Ureter (tissue), 1 donor: Measurements from ENCODE around the gene XPNPEP3. TPM values are rescaled to one million over a fixed set of nuclear protein-coding genes. Genes with fewer than 3 reads are reported as not detected.
A peak's percentile ranks its signal among the peaks of the same experiment; 100 is the strongest.
"Not testable (repeated sequence)": the region's sequence is repeated elsewhere in the genome, so short reads cannot be mapped to it uniquely, and the experiment has no call there.

Experiments
- DNase-seq: peaks from one replicate; pipeline ENCODE4 v3.0.0-alpha.2; 2020; ENCODE audit warnings: low spot score
- total RNA-seq: library from RNA; stranded (reverse); gene quantifications from one replicate; pipeline ENCODE4 v1.2.4, GENCODE V29; 2023
- donor health status: DM: yes; HTN: yes; CAD: no.

Gene XPNPEP3
- total RNA-seq = 26.8 TPM

DNA sequence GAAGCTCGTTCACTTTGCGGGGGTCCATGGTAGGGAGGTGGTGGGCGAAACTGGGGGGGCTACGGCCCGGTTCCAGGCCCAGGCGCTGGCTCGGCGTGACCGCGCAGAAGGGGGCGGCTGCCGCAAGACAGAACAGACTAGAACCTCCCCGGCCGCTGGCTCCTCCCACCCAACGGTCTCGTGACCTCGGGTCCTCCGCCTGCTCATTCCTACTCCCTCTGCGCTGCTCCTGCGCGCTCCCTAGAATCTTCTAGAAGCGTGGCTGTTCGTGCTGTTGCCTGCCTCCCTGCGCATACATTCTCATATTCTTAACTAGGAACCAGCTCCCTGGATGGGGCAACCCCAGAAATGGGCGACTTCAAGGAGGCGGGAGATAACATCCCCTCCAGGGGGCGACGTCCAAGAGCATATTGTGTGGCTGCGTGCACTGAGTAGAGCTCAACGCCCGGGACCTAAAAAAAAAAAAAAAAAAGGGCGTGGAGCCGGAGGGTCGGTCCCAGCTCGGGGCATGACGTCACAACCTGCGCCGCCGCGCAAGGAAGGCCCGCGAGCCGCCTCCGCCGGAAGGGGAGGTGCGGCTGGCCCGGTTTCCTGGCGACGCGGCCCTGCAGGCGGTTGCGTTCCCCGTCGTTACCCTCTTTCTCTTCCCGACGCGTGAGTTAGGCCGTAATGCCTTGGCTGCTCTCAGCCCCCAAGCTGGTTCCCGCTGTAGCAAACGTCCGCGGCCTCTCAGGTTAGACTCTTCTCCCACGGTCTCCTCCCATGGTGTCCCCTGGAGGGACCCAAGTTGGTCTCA lies at the start of gene XPNPEP3, which contains the start of gene ST13:
Gene XPNPEP3, plus strand, starts transcription at position 636 of the 796 bp plus-strand sequence. Its CDS starts 34 bp downstream, at position 670.
Gene ST13, minus strand, starts transcription at position 127 of the 796 bp plus-strand sequence. Its CDS starts 99 bp downstream, at position 28.
- DNase-seq = peak; percentile 98

DNA sequence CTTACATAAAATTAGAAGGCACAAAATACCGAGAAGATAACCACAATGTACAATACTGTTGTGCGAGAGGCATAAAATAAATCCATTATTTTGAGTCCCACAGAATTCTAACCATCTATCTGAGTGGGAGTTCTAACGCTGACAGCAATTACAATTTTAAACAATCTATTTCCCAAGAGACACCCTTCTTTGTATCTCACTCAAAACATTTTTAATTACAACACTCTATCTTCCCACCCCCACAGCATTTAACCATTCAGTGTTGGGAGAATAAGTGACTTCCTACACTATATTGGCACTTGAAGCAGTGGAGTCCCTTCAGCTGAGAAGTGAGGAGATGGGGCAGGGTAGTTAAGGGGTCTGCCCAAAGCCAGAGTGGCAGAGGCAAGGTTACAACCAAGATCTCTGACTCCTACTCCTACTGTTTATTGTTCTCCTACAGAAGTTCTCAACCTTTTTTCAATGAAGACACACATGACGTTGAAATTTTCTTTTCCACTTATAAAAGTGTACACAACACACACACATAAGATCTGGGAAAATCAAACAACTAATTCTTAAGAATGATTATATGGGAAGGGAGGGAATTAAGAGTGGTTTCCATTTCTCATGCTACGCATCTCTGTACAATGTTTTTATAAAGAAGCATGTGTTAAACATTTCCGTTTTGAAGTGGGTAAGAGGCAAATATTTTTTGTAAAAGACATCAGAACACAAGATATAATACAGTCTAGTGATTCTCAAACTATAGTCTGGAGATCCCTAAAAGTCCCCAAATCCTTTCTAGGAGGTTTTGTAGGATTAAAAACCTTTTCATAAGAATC lies 48.7 kb upstream of the XPNPEP3 start:
- DNase-seq = no peak

DNA sequence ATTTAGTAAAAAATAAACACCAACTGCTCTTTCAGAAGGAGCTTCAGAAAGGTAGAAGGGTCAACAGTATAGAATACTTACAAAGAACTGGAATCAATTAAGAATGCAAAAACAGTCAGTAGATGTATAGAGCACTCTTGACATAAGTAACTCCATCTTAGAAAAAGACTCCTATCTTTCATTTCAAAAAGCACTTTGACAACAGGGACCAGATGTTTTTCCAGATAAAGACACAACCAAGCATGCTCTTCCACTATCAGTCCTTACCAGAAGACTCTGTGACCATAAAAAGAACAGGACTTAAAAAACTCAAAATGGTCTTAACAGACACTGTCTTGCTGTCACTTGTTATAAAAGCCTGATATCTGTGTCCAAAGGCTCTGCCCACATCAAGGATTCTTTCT lies 43.0 kb upstream of the XPNPEP3 start:
- no peak for DNase-seq

DNA sequence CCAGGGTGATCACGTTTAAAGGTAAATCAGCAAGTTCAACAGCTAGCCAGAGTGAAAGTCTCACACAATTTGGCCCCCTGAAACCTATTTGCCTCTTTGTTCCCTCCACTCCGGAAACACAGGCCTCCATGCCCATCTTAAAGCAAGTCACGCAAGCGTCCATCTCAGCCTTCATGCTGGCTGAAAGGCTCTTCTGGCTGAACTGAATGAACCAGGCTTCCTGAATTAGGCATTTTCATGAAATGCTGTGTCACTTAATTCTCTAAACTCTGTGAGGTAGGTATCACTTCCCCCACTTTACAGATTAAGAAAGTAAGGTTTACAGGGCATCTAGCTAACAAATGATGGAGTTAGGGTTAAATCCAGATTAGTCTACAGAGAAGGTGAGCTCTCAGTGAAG lies 39.2 kb upstream of the XPNPEP3 start:
- no peak for DNase-seq

DNA sequence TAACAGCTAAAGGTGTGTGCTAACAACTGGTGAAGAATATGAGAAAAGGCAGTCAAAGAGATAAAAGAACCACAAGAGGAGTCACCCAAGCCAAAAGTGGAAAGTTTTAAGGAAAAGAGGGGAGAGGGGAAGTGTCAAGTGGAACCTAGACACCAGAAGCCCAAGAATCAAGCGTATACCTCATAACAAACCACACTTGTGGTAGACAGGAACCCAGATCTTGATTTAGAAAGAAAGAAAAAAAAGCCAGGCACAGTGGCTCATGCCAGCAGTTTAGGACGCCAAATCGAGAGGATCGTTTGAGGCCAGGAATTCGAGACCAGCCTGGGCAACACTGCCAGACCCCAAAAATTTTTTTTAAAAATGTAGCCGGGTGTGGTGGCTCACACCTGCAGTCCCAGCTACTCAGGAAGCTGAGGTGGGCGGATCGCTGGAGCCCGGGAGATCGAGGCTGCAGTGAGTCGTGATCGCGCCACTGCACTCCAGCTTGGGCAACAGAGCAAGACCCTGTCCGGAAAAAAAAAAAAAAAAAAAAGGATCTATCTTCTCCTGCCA lies 38.7 kb upstream of the XPNPEP3 start:
- no peak for DNase-seq

DNA sequence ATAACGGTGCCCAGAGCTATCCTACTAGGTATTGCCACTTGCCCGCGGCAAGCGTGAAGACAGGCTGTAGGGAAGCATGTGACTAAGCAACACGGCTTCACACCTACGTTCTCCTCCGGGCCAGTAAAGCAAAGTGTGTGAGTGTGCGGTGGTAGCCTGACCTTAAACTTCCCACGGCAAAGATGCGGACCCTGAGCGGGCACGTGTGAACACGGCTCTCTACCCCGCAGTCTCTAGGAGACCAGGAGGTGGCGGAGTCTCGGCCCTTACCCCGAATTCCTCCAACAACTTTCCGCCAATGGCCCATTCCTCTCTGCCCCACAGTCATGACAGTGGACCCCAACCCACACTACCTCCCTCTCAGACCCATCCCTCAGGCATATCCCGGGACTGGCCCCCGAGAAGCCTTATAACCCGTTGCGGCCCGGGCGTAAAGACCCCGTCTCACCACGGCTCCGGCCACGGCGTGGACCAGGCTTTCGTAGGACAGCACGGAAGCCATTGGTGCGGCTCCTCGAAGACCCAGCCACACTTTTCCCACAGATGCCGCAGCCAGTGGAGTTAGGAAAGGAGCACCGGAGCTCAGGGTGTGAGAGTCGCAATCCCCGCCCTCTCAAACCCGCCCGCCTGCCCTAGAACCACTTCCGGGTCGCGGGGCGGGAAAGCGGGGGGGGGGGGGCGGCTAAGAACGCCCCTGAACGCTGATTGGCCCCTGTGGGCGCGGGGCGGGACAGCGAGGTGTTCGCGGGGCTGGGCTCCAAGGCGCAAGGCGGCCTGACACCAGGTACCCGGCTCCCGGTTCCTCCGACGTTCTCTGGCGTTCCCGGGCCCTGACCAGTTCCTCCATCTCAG lies 38.0 kb upstream of the XPNPEP3 start, which contains the start of gene SLC25A17:
Gene SLC25A17, minus strand, starts transcription at position 600 of the 852 bp plus-strand sequence. Its CDS starts 98 bp downstream, at position 502.
- DNase-seq = peak; percentile 88

DNA sequence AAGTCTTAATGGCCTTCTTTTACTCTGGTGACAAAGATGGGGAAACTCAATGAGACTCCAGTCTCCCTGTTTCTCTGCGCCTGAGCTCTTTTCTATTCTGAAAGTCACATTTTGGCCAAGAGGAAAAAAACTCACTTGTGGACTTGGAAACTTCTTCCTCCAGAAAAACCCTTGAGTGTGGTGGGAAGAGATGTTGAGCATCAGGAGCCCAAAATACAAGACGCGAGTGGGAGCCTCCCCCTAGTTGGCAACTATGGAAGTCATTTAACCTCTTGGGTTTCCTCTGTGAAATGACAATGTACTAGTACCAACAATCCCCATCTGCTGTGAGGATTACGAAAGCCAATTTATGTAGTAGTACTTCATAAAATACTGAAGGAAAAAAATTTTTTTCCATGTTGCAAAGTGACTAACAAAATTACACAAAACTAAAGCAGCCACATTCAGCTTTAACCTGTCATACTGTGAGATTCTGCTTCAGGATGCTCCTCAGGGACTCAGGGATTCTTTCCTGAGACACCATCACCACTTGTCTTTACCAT lies 37.3 kb upstream of the XPNPEP3 start:
- no peak for DNase-seq

DNA sequence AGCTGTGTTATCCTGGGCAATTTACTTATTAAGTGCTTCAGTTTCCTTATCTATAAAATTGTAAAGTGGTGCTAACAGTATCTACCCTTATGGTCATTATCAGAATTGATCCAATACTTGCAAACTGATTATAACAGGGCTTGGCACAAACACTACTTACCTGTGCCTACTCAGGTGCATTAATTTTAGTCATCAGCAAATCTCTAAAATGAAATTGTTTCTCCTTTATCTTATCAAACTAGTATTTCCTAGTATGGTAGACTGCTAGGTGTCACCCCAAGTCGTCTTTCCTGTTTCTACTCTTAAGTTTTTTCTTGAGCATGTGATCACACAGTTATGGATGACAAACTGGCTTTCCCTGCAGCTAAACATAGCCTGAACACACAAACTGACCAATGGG lies 33.5 kb upstream of the XPNPEP3 start:
- no peak for DNase-seq

DNA sequence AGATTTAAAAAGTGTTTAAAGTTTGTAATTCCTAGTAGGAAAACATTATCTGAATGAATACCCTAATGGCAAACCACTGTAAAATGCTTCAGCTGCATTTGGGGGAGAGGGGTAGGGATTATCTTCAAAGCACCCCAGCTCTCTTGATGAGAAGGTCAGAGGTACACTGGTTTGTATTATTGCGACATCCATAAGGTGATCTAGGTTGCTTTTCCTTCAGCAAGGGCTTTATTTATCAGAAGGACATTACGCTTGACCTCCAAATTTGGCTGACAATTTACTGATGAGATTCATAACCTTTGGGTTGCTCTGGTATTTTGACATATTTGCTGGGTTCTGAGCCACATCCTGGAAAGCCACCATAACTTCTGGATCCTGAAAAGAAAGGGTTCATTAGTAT lies 30.7 kb upstream of the XPNPEP3 start:
- not testable (repeated sequence) for DNase-seq

DNA sequence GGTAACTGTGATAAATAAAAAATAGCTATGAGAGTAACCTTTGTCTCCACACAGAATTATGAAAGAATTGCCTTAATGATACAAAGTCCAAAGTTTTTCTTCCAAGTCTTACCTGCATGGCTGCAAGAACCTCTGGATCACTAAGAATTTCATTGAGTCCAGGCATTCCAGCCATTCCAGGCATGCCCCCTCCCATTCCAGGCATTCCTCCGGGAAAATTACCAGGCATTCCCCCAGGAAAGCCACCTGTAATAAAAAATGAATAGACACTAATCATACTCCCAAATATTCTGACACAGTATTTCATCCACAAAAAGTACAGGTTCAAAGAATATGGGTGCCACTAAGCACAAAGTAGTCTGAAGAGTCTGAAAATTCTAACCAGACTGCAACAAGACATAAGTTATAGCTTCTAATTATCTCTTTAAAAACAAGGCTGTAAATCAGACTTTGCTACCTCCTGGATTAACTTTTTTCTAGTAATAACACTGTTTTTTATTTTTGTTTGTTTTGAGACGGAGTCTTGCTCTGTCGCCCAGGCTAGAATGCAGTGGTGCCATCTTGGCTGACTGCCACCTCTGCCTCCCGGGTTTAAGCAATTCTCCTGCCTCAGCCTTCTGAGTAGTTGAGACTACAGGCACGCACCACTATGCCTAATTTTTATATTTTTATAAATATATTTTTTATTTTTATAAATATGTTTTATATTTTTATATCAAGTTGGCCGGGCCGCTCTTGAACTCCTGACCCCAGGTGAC lies 29.8 kb upstream of the XPNPEP3 start:
- no peak for DNase-seq

DNA sequence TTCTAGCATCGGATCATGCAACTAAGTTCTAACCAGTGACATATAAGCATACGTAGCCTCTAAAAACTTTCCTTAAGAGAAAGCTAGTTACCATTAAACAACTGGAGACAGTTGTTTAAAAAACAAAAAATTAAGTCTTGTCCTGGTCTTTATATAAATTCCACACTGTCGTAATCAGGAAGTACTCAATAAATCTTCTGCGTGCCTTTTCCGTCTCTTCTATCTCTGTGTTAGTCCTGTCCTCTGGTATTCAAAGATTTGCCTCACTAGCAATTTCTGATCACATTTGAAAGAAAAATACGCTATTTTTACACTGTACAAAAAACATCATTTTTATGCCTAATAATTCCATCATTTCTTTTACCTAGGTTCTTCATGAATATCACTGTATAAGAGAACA lies 27.8 kb upstream of the XPNPEP3 start:
- no peak for DNase-seq

DNA sequence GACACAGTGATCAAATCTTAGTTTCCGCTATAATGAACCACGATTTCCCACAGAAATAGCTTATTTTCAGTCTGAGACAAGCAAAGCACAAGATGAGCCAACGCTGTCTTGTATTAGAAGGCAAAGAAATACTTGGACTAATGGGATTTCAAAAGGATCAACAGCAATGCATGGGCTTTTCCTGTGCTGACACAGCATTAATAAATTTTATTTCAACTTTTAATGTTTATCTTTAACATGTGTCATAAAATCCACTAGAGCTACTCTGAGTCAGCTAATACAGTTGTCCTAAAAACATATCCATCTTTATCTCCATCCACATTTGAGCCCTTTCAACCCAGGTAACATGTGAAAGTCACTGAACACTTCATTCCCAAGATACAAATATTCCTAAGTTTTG lies 22.3 kb upstream of the XPNPEP3 start:
- DNase-seq = no peak

DNA sequence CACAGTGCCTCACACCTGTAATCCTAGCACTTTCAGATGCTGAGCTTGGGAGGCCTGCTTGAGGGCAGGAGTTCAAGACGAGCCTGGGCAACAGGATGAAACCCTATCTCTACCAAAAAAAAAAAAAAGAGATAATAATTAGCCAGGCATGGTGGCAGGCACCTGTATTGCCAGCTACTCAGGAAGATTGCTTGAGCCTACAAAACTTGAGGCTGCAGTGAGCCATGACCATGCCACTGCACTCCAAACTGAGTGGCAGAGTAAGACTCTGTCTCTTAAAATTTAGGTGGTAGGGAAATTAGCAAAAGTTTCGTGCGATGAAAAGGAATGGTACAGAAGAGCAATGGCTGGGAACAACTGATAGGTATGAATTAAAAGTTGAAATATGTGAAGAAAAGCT lies 18.5 kb upstream of the XPNPEP3 start:
- DNase-seq = no peak

DNA sequence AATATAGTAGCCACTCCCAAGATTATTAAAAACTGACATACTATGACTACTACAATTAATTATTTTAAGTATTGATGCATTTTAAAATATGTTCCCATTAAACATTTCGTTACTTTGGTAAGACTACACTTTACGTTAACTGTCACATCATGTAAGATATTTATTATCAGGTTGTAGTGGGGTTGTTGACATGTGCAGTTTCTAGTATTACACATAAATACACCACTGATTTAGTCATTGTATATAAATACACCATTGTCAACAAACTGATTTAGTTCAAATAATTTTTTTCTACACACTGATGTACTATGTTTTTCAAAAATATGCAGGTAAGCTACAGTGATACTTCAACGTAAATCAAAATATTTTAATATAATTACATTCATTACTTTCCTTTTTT lies 12.0 kb upstream of the XPNPEP3 start:
- DNase-seq = no peak

DNA sequence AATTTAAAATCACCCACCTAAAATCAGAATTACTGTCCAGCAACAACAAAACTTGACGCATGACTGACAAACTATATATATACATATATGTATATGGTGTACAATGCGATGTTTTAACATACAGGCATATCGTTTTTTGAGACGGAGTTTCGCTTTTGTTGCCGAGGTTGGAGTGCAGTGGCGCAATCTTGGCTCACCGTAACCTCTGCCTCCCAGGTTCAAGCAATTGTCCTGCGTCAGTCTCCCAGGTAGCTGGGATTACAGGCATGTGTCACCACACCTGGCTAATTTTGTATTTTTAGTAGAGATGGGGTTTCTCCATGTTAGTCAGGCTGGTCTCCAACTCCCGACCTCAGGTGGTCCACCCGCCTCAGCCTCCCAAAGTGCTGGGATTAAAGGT lies 11.1 kb upstream of the XPNPEP3 start:
- DNase-seq = not testable (repeated sequence)

DNA sequence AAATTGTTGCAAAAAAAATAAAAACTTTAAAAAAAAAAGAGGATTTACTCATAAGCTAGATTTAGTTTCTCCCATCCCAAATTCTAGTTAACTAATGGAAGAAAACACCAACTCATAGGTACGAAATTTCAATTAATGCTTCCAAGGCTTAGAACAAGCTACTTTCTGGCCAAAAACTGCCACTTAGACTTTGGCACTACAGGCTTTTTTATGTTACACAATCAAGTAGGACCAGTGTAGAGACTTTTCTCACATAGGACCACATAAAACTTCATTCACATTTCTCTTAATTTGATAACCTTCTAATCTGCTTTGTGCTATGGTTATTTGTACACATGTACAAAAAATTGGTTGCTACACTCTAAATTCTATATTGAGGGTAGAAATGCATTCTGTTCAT lies 3.6 kb upstream of the XPNPEP3 start:
- DNase-seq = no peak

DNA sequence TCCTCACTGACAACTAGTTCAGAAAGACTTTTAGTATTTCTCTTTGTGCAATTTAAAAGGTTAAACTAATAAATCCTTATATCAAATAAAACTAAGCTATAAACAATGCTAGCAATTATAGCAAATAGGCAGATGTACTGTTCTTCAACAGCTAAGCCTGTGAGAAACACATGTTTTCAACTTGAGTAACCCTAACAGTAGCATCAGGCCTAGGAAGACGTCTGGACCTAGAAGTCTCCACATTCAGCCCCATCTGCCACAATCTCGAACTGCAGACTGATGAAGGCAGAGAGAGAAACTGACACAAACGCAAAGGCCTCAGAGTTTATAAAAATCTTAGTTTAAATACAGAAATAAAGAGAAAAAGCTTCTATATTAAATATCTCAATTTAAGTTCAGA lies 3.0 kb upstream of the XPNPEP3 start:
- DNase-seq = no peak

DNA sequence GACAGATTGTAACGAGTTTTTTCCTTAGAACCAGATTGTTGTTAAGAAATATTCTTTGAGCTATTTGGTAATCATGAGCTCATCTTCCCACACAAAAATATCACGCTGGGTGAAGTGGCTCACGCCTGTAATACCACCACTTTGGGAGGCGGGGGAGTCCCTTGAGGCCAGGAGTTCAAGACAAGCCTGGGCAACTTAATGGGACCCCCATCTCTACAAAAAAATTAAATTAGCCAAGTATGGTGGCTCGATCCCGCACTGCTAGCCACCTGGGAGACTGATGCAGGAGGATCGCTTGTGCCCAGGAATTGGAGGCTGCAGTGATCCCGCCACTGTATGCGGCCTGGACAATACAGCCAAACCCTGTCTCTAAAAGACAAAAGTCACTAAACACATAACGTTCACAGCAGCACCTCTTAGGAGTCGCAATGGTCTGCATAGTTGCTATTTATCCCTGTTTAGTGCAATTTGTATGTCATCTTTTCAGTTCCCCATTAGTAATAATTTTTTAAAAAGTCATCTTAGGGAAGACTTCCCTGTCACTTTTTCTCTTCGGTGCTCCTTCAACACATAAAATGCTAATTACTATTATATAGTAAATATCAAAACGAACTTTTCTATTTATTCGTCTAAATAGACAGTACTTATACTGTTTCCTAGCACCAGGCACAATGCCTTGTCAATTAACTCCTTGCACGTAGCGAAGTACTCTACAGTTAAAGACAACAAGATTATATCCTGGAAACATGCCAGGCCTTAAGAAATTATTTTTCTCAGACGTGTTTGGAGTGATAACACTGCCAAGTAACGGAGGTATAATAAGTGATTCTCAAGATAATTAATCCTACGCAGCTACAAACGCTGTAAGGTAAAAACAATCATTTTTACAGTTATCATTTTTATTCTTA lies 1.6 kb upstream of the XPNPEP3 start:
- no peak for DNase-seq

DNA sequence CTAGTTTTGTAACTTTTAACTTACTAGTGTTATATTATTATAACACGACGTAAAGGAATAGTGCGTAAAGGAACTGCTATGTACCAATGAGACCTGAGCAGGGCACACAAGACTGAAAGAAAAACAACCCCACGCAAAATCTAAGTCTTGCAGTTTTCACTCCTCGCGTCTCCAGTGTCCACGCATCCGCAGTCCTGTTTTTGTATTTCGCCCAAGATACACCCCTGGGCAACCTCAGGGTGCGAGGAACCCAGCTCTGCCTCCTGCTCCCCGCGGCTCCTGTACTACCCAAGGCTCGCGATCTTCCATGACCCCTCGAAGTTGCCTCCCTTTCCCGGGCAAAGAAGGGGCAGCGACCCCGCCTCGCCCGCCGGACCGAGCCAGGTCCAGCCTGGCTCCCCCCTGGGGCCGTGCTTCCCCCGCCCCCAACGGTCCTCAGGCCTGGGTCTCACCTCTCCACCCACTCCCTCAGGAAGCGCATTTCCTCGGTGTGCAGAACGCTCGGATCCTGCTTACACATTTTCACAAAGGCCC lies 902 bp upstream of the XPNPEP3 start:
- no peak for DNase-seq
